IMR-90 (cell line): ENCODE measurements around the gene ANK2. TPM values are rescaled to one million over a fixed set of nuclear protein-coding genes. Genes with fewer than 3 reads are reported as not detected.

Source experiments
- ATAC-seq: fragments of 200-7000 bp; cut with Tn5 transposase; 2 replicates; pipeline ENCODE4 v1.9.1; 2020; ENCODE audit warnings: low read depth, mild to moderate bottlenecking, moderate library complexity
- BruUV-seq: library from RNA; stranded (reverse); fragments of 400-500 nt; replicated peaks from 2 replicates; lab custom pipeline; 2021; lab: Mats Ljungman, UMichigan
- CTCF ChIA-PET: fragments of 300-600 bp; formaldehyde crosslinking; extraction: SDS; loops from one replicate; lab custom pipeline; 2021; ENCODE audit warnings: antibody characterized with exemption; lab: Yijun Ruan, JAX
- POLR2A ChIA-PET: fragments of 300-600 bp; sonication (Branson Sonifier 250); formaldehyde crosslinking; loops from one replicate; lab custom pipeline; 2022; ENCODE audit warnings: antibody characterized with exemption; ENCODE audit not compliant: unreplicated experiment; lab: Charles Lee
- DNase-seq: peaks from one replicate; pipeline ENCODE4 v3.0.0; 2013
- H2AFZ ChIP-seq: replicated peaks from 2 replicates; pipeline ENCODE3; 2013; ENCODE audit warnings: low read length, mild to moderate bottlenecking; ENCODE audit not compliant: poor library complexity
- H2AK5ac ChIP-seq: 2 replicates; pipeline ENCODE4 v1.6.1; 2013; ENCODE audit warnings: low read depth, low read length, inconsistent platforms
- H2AK9ac ChIP-seq: replicated peaks from 2 replicates; pipeline ENCODE3; 2013; ENCODE audit warnings: mild to moderate bottlenecking, low read depth, low read length, moderate library complexity; ENCODE audit not compliant: poor library complexity
- H2BK120ac ChIP-seq: 2 replicates; pipeline ENCODE4 v1.6.1; 2013; ENCODE audit warnings: low read depth, low read length, inconsistent platforms
- H2BK15ac ChIP-seq: 3 replicates; pipeline ENCODE4 v1.6.1; 2013; ENCODE audit warnings: low read depth, low read length, inconsistent platforms
- H2BK20ac ChIP-seq: 2 replicates; pipeline ENCODE4 v1.6.1; 2013; ENCODE audit warnings: low read depth, mild to moderate bottlenecking, inconsistent platforms, low read length, moderate library complexity
- H2BK5ac ChIP-seq: 2 replicates; pipeline ENCODE4 v1.6.1; 2013; ENCODE audit warnings: mild to moderate bottlenecking, low read depth, low read length, inconsistent platforms; ENCODE audit not compliant: poor library complexity, severe bottlenecking
- H3K14ac ChIP-seq: replicated peaks from 2 replicates; pipeline ENCODE4 v1.6.1; 2013; ENCODE audit warnings: low read depth, low read length, inconsistent platforms
- H3K18ac ChIP-seq: 2 replicates; pipeline ENCODE4 v1.6.1; 2013; ENCODE audit warnings: low read depth, low read length, control low read depth
- H3K23ac ChIP-seq: 2 replicates; pipeline ENCODE4 v1.6.1; 2013; ENCODE audit warnings: low read depth, low read length, inconsistent platforms
- H3K27ac ChIP-seq: 2 replicates; pipeline ENCODE4 v1.5.1; 2013; ENCODE audit warnings: mild to moderate bottlenecking, control low read depth, low read length; ENCODE audit not compliant: insufficient read depth
- H3K27me3 ChIP-seq: 2 replicates; pipeline ENCODE4 v1.6.1; 2013; ENCODE audit warnings: low read length; ENCODE audit not compliant: control insufficient read depth, insufficient read depth
- H3K36me3 ChIP-seq: 2 replicates; pipeline ENCODE4 v1.6.1; 2013; ENCODE audit warnings: low read length, mixed read lengths; ENCODE audit not compliant: control insufficient read depth, insufficient read depth
- H3K4ac ChIP-seq: 2 replicates; pipeline ENCODE4 v1.6.1; 2013; ENCODE audit warnings: low read depth, low read length, inconsistent platforms
- H3K4me1 ChIP-seq: 2 replicates; pipeline ENCODE4 v1.6.1; 2013; ENCODE audit warnings: low read length, mixed read lengths; ENCODE audit not compliant: control insufficient read depth, insufficient read depth
- H3K4me2 ChIP-seq: 2 replicates; pipeline ENCODE4 v1.6.1; 2013; ENCODE audit warnings: low read depth, mild to moderate bottlenecking, control low read depth, low read length, moderate library complexity
- H3K4me3 ChIP-seq: 2 replicates; pipeline ENCODE4 v1.5.1; 2013; ENCODE audit warnings: low read depth, mild to moderate bottlenecking, control low read depth, low read length, moderate library complexity; ENCODE audit not compliant: insufficient read depth
- H3K56ac ChIP-seq: 2 replicates; pipeline ENCODE4 v1.6.1; 2013; ENCODE audit warnings: low read length, inconsistent platforms; ENCODE audit not compliant: insufficient read depth; ENCODE audit errors: extremely low read depth
- H3K79me1 ChIP-seq, 2 experiments: 2 replicates each; pipeline ENCODE4 v1.6.1; 2013; ENCODE audit warnings: low read length in 2 of 2, inconsistent platforms in 1 of 2, low read depth in 1 of 2
- H3K9ac ChIP-seq: 2 replicates; pipeline ENCODE4 v1.6.1; 2013; ENCODE audit warnings: low read depth, low read length, control low read depth
- H3K9me1 ChIP-seq: 2 replicates; pipeline ENCODE4 v1.6.1; 2013; ENCODE audit warnings: low read length, inconsistent platforms; ENCODE audit not compliant: insufficient read depth
- H3K9me3 ChIP-seq: 2 replicates; pipeline ENCODE4 v1.6.1; 2013; ENCODE audit warnings: low read length; ENCODE audit not compliant: control insufficient read depth, insufficient read depth
- H4K20me1 ChIP-seq: 2 replicates; pipeline ENCODE4 v1.6.1; 2013; ENCODE audit warnings: low read length, inconsistent platforms; ENCODE audit not compliant: insufficient read depth
- H4K5ac ChIP-seq: 2 replicates; pipeline ENCODE4 v1.6.1; 2013; ENCODE audit warnings: mild to moderate bottlenecking, low read depth, low read length, control low read depth
- H4K8ac ChIP-seq, 2 experiments: 2 replicates each; pipeline ENCODE4 v1.6.1; 2013; ENCODE audit warnings: low read depth in 2 of 2, low read length in 2 of 2, control low read depth in 1 of 2, inconsistent platforms in 1 of 2
- H4K91ac ChIP-seq: 2 replicates; pipeline ENCODE4 v1.6.1; 2013; ENCODE audit warnings: low read depth, low read length, inconsistent platforms; ENCODE audit not compliant: insufficient read depth
- CEBPB ChIP-seq: IDR thresholded peaks from 2 replicates; pipeline ENCODE4 v1.6.1; 2012; ENCODE audit warnings: low read depth, low read length, improper control_type of control experiment
- FOS ChIP-seq: fragments of 150-350 bp; IDR thresholded peaks from 2 replicates; pipeline ENCODE4 v1.6.1; 2016; ENCODE audit warnings: low read depth, low read length
- MAFK ChIP-seq: IDR thresholded peaks from 2 replicates; pipeline ENCODE4 v1.6.1; 2012; ENCODE audit warnings: low read depth, low read length, improper control_type of control experiment
- MAZ ChIP-seq: IDR thresholded peaks from 2 replicates; pipeline ENCODE4 v1.6.1; 2012; ENCODE audit warnings: low read depth, mild to moderate bottlenecking, low read length, improper control_type of control experiment, moderate library complexity, borderline replicate concordance
- MXI1 ChIP-seq: IDR thresholded peaks from 2 replicates; pipeline ENCODE4 v1.6.1; 2012; ENCODE audit warnings: low read depth, mild to moderate bottlenecking, low read length, moderate library complexity, borderline replicate concordance
- NFE2L2 ChIP-seq: fragments of 150-350 bp; IDR thresholded peaks from 2 replicates; pipeline ENCODE4 v1.6.1; 2016; ENCODE audit warnings: low read depth, mild to moderate bottlenecking, low read length
- POLR2A ChIP-seq: IDR thresholded peaks from 2 replicates; pipeline ENCODE4 v1.6.1; 2012; ENCODE audit warnings: mild to moderate bottlenecking, low read depth, low read length
- RAD21 ChIP-seq: IDR thresholded peaks from 2 replicates; pipeline ENCODE4 v1.6.1; 2012; ENCODE audit warnings: low read length, improper control_type of control experiment
- RCOR1 ChIP-seq: IDR thresholded peaks from 2 replicates; pipeline ENCODE4 v1.6.1; 2012; ENCODE audit warnings: mild to moderate bottlenecking, low read length, improper control_type of control experiment; ENCODE audit not compliant: insufficient replicate concordance
- RFX5 ChIP-seq: IDR thresholded peaks from 2 replicates; pipeline ENCODE4 v1.8.0; 2012; ENCODE audit warnings: low read depth, mild to moderate bottlenecking, low read length, moderate library complexity
- SMC3 ChIP-seq: fragments of 150-350 bp; IDR thresholded peaks from 2 replicates; pipeline ENCODE4 v1.6.1; 2016; ENCODE audit warnings: low read depth, mild to moderate bottlenecking, antibody characterized with exemption, low read length, moderate library complexity
- WGBS, 2 experiments: methylation state at CpG; one replicate each; pipeline versions ENCODE4 v1.1.5 to v1.1.7; 2013; ENCODE audit warnings: missing lambda C conversion rate in 2 of 2; ENCODE audit not compliant: insufficient read length in 1 of 2; ENCODE audit errors: extremely low coverage in 2 of 2; 5-methylcytosine and 5-hydroxymethylcytosine counted together
- dilution Hi-C: fragments of 300-500 bp; cut with HindIII; formaldehyde crosslinking; loops from one replicate; pipeline ENCODE4 v1.14.3; 2018; ENCODE audit warnings: low sequenced_read_pairs; ENCODE audit not compliant: unreplicated experiment
- in situ Hi-C: fragments of 300-500 bp; cut with MboI; formaldehyde crosslinking; loops from 3 replicates; pipeline ENCODE4 v1.14.3; 2019; ENCODE audit warnings: low sequenced_read_pairs, inconsistent platforms, mixed read lengths
- intact Hi-C: fragments of 100-400 bp; cut with micrococcal nuclease; formaldehyde crosslinking; loops from 2 replicates; pipeline ENCODE4 v1.10.0; 2022
- polyA plus RNA-seq, 3 experiments: library from polyadenylated mRNA; depleted of rRNA; stranded (reverse); fragments of >200 nt; gene quantifications; 2 replicates each; pipeline ENCODE4 v1.2.3, GENCODE V29; 2012; ENCODE audit warnings: low replicate concordance in 1 of 3
- total RNA-seq: library from RNA; depleted of rRNA; stranded (reverse); fragments of >200 nt; gene quantifications from 2 replicates; pipeline ENCODE4 v1.2.3, GENCODE V29; 2012
- TF ChIP-seq, protein P1 (sequence below): fragments of 150-350 bp; IDR thresholded peaks from 2 replicates; pipeline ENCODE4 v1.6.1; 2016; ENCODE audit warnings: low read depth, mild to moderate bottlenecking, low read length, moderate library complexity, borderline replicate concordance

ANK2 gene
- total and polyA plus RNA-seq, 2 of the 4 experiments (the other 2 are of a cell fraction): 0.82 to 6.6 TPM

DNA sequence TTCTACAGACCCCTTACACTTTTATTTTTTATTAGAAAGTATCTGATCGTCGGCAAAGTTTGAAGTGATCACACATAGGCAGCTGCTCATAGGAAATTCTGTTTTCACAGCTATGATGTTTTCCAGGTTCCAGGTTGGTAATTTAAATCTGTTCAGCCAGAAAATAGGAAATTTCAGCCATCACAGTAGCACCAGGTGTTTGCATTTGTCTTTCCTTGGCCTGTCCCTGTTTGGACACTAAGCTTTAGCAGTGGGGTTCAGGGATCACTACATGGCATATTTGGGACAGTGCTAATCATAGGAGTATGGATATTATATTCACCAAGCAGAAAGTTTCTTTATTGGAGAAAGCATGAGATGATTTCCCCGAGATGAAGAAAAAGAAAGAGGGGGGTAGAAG is 92.9 kb downstream of the ANK2 start:
- no peak overlapping the region for H2BK15ac ChIP-seq
- no peak overlapping the region for H4K91ac ChIP-seq
- H2BK5ac ChIP-seq: no peak overlapping the region
- H2AK5ac ChIP-seq: no peak overlapping the region
- no peak overlapping the region for H3K18ac ChIP-seq
- no peaks in the 10 kb centered on the region for H3K79me1 ChIP-seq
- no peak overlapping the region for H3K4me2 ChIP-seq
- no peak overlapping the region for H2BK120ac ChIP-seq
- no peaks in the 10 kb centered on the region for H3K9me1 ChIP-seq
- H3K4ac ChIP-seq: no peak overlapping the region
- intact Hi-C loops: no loop called here
- no peak overlapping the region for H4K8ac ChIP-seq
- no peaks in the 10 kb centered on the region for H3K27me3 ChIP-seq
- WGBS, 2 experiments: no CpG with 5 or more reads among the region's 3 CpGs
- H3K9ac ChIP-seq: no peak overlapping the region
- POLR2A ChIA-PET: no interaction called here
- ATAC-seq (no peak), DNase-seq (no peak)
- H2AFZ ChIP-seq: no peak overlapping the region
- H3K14ac ChIP-seq: no peak overlapping the region
- BruUV-seq: no TSS peak
- H3K4me3 ChIP-seq: no peak overlapping the region
- no peaks in the 10 kb centered on the region for H4K20me1 ChIP-seq
- peaks cover 3% of the 10 kb centered on the region; the same call in 1 of the 2 replicates for H3K4me1 ChIP-seq
- H3K9me3 ChIP-seq: no peaks in the 10 kb centered on the region
- H3K36me3 ChIP-seq: no peaks in the 10 kb centered on the region
- TF ChIP-seq CEBPB: no peak
- TF ChIP-seq SMC3: no peak
- no peak for TF ChIP-seq POLR2A
- no peak for TF ChIP-seq FOS
- no peak for TF ChIP-seq NFE2L2
- TF ChIP-seq RFX5: no peak
- TF ChIP-seq RAD21: no peak
- TF ChIP-seq RCOR1: no peak
- TF ChIP-seq MAFK: no peak
- TF ChIP-seq, protein P1, sequence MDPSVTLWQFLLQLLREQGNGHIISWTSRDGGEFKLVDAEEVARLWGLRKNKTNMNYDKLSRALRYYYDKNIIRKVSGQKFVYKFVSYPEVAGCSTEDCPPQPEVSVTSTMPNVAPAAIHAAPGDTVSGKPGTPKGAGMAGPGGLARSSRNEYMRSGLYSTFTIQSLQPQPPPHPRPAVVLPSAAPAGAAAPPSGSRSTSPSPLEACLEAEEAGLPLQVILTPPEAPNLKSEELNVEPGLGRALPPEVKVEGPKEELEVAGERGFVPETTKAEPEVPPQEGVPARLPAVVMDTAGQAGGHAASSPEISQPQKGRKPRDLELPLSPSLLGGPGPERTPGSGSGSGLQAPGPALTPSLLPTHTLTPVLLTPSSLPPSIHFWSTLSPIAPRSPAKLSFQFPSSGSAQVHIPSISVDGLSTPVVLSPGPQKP: no peak
- no peak for TF ChIP-seq MAZ
- no peak for TF ChIP-seq MXI1
- no peak overlapping the region for H3K23ac ChIP-seq
- CTCF ChIA-PET: no interaction called here
- dilution Hi-C loops: no loop called here
- no peak overlapping the region for H2AK9ac ChIP-seq
- H4K5ac ChIP-seq: no peak overlapping the region
- in situ Hi-C loops: no loop called here
- no peak overlapping the region for H2BK20ac ChIP-seq
- no peak overlapping the region for H3K56ac ChIP-seq
- no peak overlapping the region for H3K27ac ChIP-seq
